Measurements from ENCODE around the gene SOX1. TPM values are rescaled to one million over a fixed set of nuclear protein-coding genes. Genes with fewer than 3 reads are reported as not detected.
A peak's percentile ranks its signal among the peaks of the same experiment; 100 is the strongest.

The SOX1 gene
- total and polyA plus RNA-seq, 3 experiments from 2014 or later, result not detected

- H3K27me3 ChIP-seq (ENCODE audit: insufficient read depth, low read length, poor library complexity, severe bottlenecking), result no peaks in the 10 kb centered on the region
- H3K36me3 ChIP-seq (ENCODE audit: insufficient read depth, low read length), result no peaks in the 10 kb centered on the region
- Mint-ChIP-seq H3K9me3 (no peaks in the 10 kb centered on the region), H3K36me3 (no peaks in the 10 kb centered on the region), H3K27ac (no peak overlapping the region), H3K4me3 (no peak overlapping the region), H3K27me3 (peaks cover 18 to 45% of the 10 kb centered on the region in 2 donors), H3K4me1 (no peaks in the 10 kb centered on the region)
- ChIA-PET POLR2A (no interaction called here), CTCF (no interaction called here)
- no peaks in the 10 kb centered on the region for H3K9me3 ChIP-seq (ENCODE audit: low read length)
- H3K4me1 ChIP-seq (ENCODE audit: insufficient read depth, low read length), result no peaks in the 10 kb centered on the region
- H3K4me3 ChIP-seq (ENCODE audit: low read length), result no peak overlapping the region
- no peak for DNase-seq
- no peak overlapping the region for H3K27ac ChIP-seq (ENCODE audit: low read depth, low read length)
Measured at GRCh38 chr13:112101360-112101930, 34.5 kb downstream of the SOX1 start.

GRCh38 chr13:112102243-112102642 lies 35.3 kb downstream of the SOX1 start:
- H3K27ac Mint-ChIP-seq, result peak overlapping the region in 1 of 8 donors; percentile 87
- H3K36me3 ChIP-seq (ENCODE audit: insufficient read depth, low read length), result no peaks in the 10 kb centered on the region
- H3K27ac ChIP-seq (ENCODE audit: low read depth, low read length), result no peak overlapping the region
- H3K4me3 ChIP-seq (ENCODE audit: low read length), result no peak overlapping the region
- no peaks in the 10 kb centered on the region for H3K27me3 ChIP-seq (ENCODE audit: insufficient read depth, low read length, poor library complexity, severe bottlenecking)
- H3K4me1 ChIP-seq (ENCODE audit: insufficient read depth, low read length), result no peaks in the 10 kb centered on the region
- no peaks in the 10 kb centered on the region for H3K4me1 Mint-ChIP-seq
- no peaks in the 10 kb centered on the region for H3K9me3 ChIP-seq (ENCODE audit: low read length)
- ChIA-PET CTCF (no interaction called here), POLR2A (no interaction called here)
- no peak overlapping the region for H3K4me3 Mint-ChIP-seq
- peaks cover 20 to 44% of the 10 kb centered on the region in 2 donors for H3K27me3 Mint-ChIP-seq
- DNase-seq, result no peak
- no peaks in the 10 kb centered on the region for H3K36me3 Mint-ChIP-seq
- H3K9me3 Mint-ChIP-seq, result no peaks in the 10 kb centered on the region

DNA sequence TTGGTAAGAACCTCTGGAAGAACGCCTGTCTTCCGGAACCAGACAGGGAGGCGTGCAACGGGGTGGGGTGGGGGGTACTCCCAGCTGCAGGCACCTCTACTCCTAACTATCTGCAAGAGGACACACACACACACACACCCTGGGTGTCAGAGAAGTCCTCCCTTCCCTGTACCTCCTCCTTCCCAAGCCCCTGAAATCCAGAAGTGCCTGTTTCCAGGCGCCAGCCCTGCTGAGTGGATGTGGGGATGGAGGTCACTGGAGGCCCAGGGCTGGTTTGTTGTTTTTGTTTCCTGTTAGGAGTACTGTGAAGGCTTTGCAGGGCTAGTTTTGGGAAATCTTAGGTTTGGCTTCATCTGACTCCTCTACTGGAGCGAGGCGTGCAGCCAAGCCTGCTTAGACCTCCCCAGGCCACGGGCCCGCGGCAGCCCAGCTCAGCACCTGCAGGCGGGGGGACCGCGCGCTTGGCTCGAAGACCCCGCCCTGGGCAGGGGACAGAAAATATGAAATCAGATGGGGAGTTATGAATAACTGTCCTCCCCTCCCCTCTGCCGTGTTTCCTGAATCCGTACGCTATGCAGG lies 36.4 kb downstream of the SOX1 start:
- no peak for DNase-seq
- Histone ChIP-seq H3K4me1 (ENCODE audit: insufficient read depth, low read length) (no peaks in the 10 kb centered on the region), H3K36me3 (ENCODE audit: insufficient read depth, low read length) (no peaks in the 10 kb centered on the region), H3K27ac (ENCODE audit: low read depth, low read length) (no peak overlapping the region), H3K27me3 (ENCODE audit: insufficient read depth, low read length, poor library complexity, severe bottlenecking) (no peaks in the 10 kb centered on the region), H3K9me3 (ENCODE audit: low read length) (no peaks in the 10 kb centered on the region), H3K4me3 (ENCODE audit: low read length) (no peak overlapping the region)
- CTCF ChIA-PET, result no interaction called here
- POLR2A ChIA-PET, result no interaction called here
- Mint-ChIP-seq H3K9me3 (no peaks in the 10 kb centered on the region), H3K27me3 (peaks cover 20 to 49% of the 10 kb centered on the region in 2 donors), H3K27ac (no peak overlapping the region), H3K4me1 (no peaks in the 10 kb centered on the region), H3K36me3 (no peaks in the 10 kb centered on the region), H3K4me3 (no peak overlapping the region)

GRCh38 chr13:112103961-112104880 lies 37.3 kb downstream of the SOX1 start:
- H3K4me1 Mint-ChIP-seq, result no peaks in the 10 kb centered on the region
- POLR2A ChIA-PET, result no interaction called here
- CTCF ChIA-PET, result no interaction called here
- no peaks in the 10 kb centered on the region for H3K9me3 ChIP-seq (ENCODE audit: low read length)
- no peak overlapping the region for H3K4me3 Mint-ChIP-seq
- H3K27ac Mint-ChIP-seq, result no peak overlapping the region
- H3K27me3 Mint-ChIP-seq, result peaks cover 26 to 54% of the 10 kb centered on the region in 2 donors
- H3K36me3 Mint-ChIP-seq, result no peaks in the 10 kb centered on the region
- no peak overlapping the region for H3K4me3 ChIP-seq (ENCODE audit: low read length)
- peaks cover 0 to 3% (median 0%) of the 10 kb centered on the region in 5 donors for H3K9me3 Mint-ChIP-seq
- no peak for DNase-seq
- H3K27me3 ChIP-seq (ENCODE audit: insufficient read depth, low read length, poor library complexity, severe bottlenecking), result no peaks in the 10 kb centered on the region
- H3K4me1 ChIP-seq (ENCODE audit: insufficient read depth, low read length), result no peaks in the 10 kb centered on the region
- H3K27ac ChIP-seq (ENCODE audit: low read depth, low read length), result no peak overlapping the region
- no peaks in the 10 kb centered on the region for H3K36me3 ChIP-seq (ENCODE audit: insufficient read depth, low read length)

DNA sequence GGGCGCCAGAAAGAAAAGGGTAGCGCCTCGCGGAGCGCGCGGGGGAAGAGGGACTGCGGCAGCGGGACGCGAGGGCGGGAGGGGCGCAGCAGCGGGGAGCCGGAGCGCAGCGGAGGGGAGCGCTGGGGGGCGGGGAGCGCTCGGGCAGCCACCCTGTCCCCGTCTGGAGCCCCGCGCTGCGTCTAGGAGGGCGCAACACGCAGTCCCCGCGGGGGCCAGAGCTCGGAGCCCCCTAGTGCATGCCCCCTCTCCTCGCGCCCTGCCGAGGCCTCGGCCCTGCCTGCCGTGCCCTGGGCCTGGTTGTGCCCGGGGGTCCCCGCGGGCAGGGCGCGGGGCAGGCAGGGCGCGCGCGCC lies 37.9 kb downstream of the SOX1 start:
- Histone ChIP-seq H3K27me3 (ENCODE audit: insufficient read depth, low read length, poor library complexity, severe bottlenecking) (no peaks in the 10 kb centered on the region), H3K36me3 (ENCODE audit: insufficient read depth, low read length) (no peaks in the 10 kb centered on the region), H3K9me3 (ENCODE audit: low read length) (no peaks in the 10 kb centered on the region), H3K27ac (ENCODE audit: low read depth, low read length) (no peak overlapping the region), H3K4me1 (ENCODE audit: insufficient read depth, low read length) (no peaks in the 10 kb centered on the region), H3K4me3 (ENCODE audit: low read length) (no peak overlapping the region)
- POLR2A ChIA-PET, result no interaction called here
- Mint-ChIP-seq H3K36me3 (no peaks in the 10 kb centered on the region), H3K27me3 (peaks cover 31 to 59% of the 10 kb centered on the region in 2 donors), H3K9me3 (peaks cover 0 to 3% (median 0%) of the 10 kb centered on the region in 5 donors), H3K4me1 (no peaks in the 10 kb centered on the region), H3K27ac (no peak overlapping the region), H3K4me3 (no peak overlapping the region)
- CTCF ChIA-PET, result no interaction called here
- DNase-seq, result no peak

DNA sequence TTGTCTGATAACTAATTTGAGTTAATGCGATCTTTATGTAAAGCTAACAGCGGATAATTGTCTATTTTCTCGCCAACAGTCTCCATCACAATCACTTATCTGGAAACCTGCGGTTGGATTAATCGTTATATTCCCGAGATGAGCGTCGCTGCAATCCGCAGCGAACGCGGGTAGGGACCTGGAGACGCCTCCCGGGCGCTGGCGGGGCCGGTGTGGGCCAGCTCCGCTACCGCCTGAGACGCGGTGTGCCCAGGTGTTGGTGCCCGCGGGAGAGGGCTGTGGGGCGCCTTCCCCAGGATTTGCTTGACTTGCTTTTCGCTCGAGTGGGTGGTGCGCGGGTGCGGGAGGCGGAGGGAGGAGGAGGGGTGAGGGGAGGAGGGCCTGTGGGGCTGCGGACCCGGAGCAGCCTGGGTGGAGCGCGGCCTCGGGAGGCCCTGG lies 38.3 kb downstream of the SOX1 start:
- peaks cover 32 to 60% of the 10 kb centered on the region in 2 donors for H3K27me3 Mint-ChIP-seq
- CTCF ChIA-PET, result no interaction called here
- no peaks in the 10 kb centered on the region for H3K27me3 ChIP-seq (ENCODE audit: insufficient read depth, low read length, poor library complexity, severe bottlenecking)
- H3K27ac ChIP-seq (ENCODE audit: low read depth, low read length), result no peak overlapping the region
- H3K36me3 Mint-ChIP-seq, result no peaks in the 10 kb centered on the region
- no peak for DNase-seq
- no peak overlapping the region for H3K27ac Mint-ChIP-seq
- peaks cover 0 to 3% (median 0%) of the 10 kb centered on the region in 5 donors for H3K9me3 Mint-ChIP-seq
- no peak overlapping the region for H3K4me3 Mint-ChIP-seq
- no peaks in the 10 kb centered on the region for H3K36me3 ChIP-seq (ENCODE audit: insufficient read depth, low read length)
- no peaks in the 10 kb centered on the region for H3K4me1 Mint-ChIP-seq
- H3K9me3 ChIP-seq (ENCODE audit: low read length), result no peaks in the 10 kb centered on the region
- POLR2A ChIA-PET, result no interaction called here
- no peak overlapping the region for H3K4me3 ChIP-seq (ENCODE audit: low read length)
- H3K4me1 ChIP-seq (ENCODE audit: insufficient read depth, low read length), result no peaks in the 10 kb centered on the region

- Mint-ChIP-seq H3K4me3 (no peak overlapping the region), H3K36me3 (no peaks in the 10 kb centered on the region), H3K27ac (no peak overlapping the region), H3K4me1 (no peaks in the 10 kb centered on the region), H3K9me3 (peaks cover 0 to 3% (median 0%) of the 10 kb centered on the region in 5 donors), H3K27me3 (peaks cover 31 to 57% of the 10 kb centered on the region in 2 donors)
- Histone ChIP-seq H3K27me3 (ENCODE audit: insufficient read depth, low read length, poor library complexity, severe bottlenecking) (no peaks in the 10 kb centered on the region), H3K4me3 (ENCODE audit: low read length) (no peak overlapping the region), H3K36me3 (ENCODE audit: insufficient read depth, low read length) (no peaks in the 10 kb centered on the region), H3K27ac (ENCODE audit: low read depth, low read length) (no peak overlapping the region), H3K4me1 (ENCODE audit: insufficient read depth, low read length) (no peaks in the 10 kb centered on the region), H3K9me3 (ENCODE audit: low read length) (no peaks in the 10 kb centered on the region)
- ChIA-PET CTCF (no interaction called here), POLR2A (no interaction called here)
- no peak for DNase-seq
Measured at GRCh38 chr13:112105892-112106291, 38.9 kb downstream of the SOX1 start.

DNA sequence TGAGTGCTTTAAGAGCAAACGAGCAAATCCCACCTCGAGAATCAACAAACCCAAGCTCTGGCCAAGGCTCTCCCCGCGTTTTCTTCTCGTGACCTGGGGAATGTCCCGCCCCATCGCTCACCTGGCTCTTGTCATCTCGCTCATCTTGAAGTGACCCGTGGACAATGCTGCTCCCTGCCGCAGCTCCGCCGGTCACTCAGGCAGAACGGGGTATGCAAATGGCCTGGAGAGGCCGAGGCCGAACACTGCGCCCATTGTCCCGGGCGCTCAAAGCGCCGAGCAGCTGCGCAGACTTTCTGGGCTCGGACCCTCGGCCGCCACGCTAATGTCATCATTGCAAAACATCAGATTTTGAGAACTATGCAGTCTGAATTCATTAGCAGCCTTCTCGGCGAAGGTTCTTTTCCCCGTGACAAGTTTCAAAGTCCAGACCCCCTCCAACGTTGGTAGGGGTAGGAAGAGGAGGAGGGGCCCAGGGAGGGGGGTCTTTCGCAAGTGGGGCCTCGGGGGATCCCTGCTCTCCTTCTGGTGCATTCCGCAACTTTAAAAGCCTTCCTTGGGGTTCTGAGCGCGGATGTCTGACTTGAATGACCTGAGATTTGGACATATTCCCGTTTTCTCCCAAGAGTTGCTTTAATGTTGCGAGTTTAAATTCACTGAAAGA lies 39.7 kb downstream of the SOX1 start:
- no peak for DNase-seq
- H3K4me3 Mint-ChIP-seq, result no peak overlapping the region
- no peaks in the 10 kb centered on the region for H3K9me3 ChIP-seq (ENCODE audit: low read length)
- H3K27ac Mint-ChIP-seq, result no peak overlapping the region
- H3K4me3 ChIP-seq (ENCODE audit: low read length), result no peak overlapping the region
- CTCF ChIA-PET, result no interaction called here
- H3K27me3 Mint-ChIP-seq, result peaks cover 29 to 50% of the 10 kb centered on the region in 2 donors
- POLR2A ChIA-PET, result no interaction called here
- H3K4me1 Mint-ChIP-seq, result no peaks in the 10 kb centered on the region
- no peaks in the 10 kb centered on the region for H3K4me1 ChIP-seq (ENCODE audit: insufficient read depth, low read length)
- H3K9me3 Mint-ChIP-seq, result peaks cover 0 to 3% (median 0%) of the 10 kb centered on the region in 5 donors
- no peaks in the 10 kb centered on the region for H3K27me3 ChIP-seq (ENCODE audit: insufficient read depth, low read length, poor library complexity, severe bottlenecking)
- no peaks in the 10 kb centered on the region for H3K36me3 Mint-ChIP-seq
- H3K36me3 ChIP-seq (ENCODE audit: insufficient read depth, low read length), result no peaks in the 10 kb centered on the region
- H3K27ac ChIP-seq (ENCODE audit: low read depth, low read length), result no peak overlapping the region
